K562 (cell line): ENCODE data around the gene CRKL. TPM values are rescaled to one million over a fixed set of nuclear protein-coding genes. Genes with fewer than 3 reads are reported as not detected.

ENCODE experiments used
- CSDE1 ChIP-seq, 2 experiments: fragments of 450-650 bp; IDR thresholded peaks; 2 replicates each; pipeline ENCODE4 v1.6.1; 2016; ENCODE audit warnings: mild to moderate bottlenecking in 1 of 2
- GTF2F1 ChIP-seq: IDR thresholded peaks from 2 replicates; pipeline ENCODE4 v1.6.1; 2011; ENCODE audit warnings: low read depth, low read length, improper control_type of control experiment
- HIVEP1 ChIP-seq: fragments of 250-450 bp; sonication (Bioruptor Pico); IDR thresholded peaks from 2 replicates; pipeline ENCODE4 v1.4.0; 2020; ENCODE audit warnings: mild to moderate bottlenecking
- KAT8 ChIP-seq: fragments of 450-650 bp; IDR thresholded peaks from 2 replicates; pipeline ENCODE4 v1.6.1; 2016; ENCODE audit warnings: low read depth, mild to moderate bottlenecking
- KDM5B ChIP-seq: fragments of 200-600 bp; sonication (generic); IDR thresholded peaks from 2 replicates; pipeline ENCODE4 v1.6.1; 2012; ENCODE audit warnings: low read depth, mild to moderate bottlenecking, moderate library complexity, low read length, control low read depth, inconsistent platforms; ENCODE audit not compliant: insufficient replicate concordance
- NR2F6 ChIP-seq: fragments of 450-650 bp; formaldehyde crosslinking; IDR thresholded peaks from 2 replicates; pipeline ENCODE4 v1.4.0; 2020; ENCODE audit warnings: mild to moderate bottlenecking
- PHTF2 ChIP-seq: fragments of 250-450 bp; sonication (Bioruptor Pico); IDR thresholded peaks from 2 replicates; pipeline ENCODE4 v1.5.0; 2021; ENCODE audit warnings: mild to moderate bottlenecking
- RAD21 ChIP-seq, 2 experiments: fragments of 250-450 bp in 1 of 2; fragments of 450-650 bp in 1 of 2; sonication (Bioruptor Pico) in 1 of 2; formaldehyde crosslinking in 1 of 2; IDR thresholded peaks in 1 of 2; conservative IDR thresholded peaks in 1 of 2; 2 replicates each; pipeline versions ENCODE4 v1.4.0 to v1.8.0; 2020 to 2022; ENCODE audit warnings: mild to moderate bottlenecking in 2 of 2, moderate library complexity in 1 of 2
- SETDB1 ChIP-seq: IDR thresholded peaks from one replicate; pipeline ENCODE4 v1.6.1; 2012; ENCODE audit warnings: low read length, control low read depth, inconsistent platforms
- ZBTB17 ChIP-seq: fragments of 450-650 bp; formaldehyde crosslinking; IDR thresholded peaks from 2 replicates; pipeline ENCODE4 v1.4.0; 2020; ENCODE audit warnings: mild to moderate bottlenecking
- polyA plus RNA-seq, 8 experiments: library from polyadenylated mRNA; depleted of rRNA in 4 of 8; stranded (reverse) in 5 of 8; unstranded in 3 of 8; fragments of >200 nt; fragmentation: Nextera tagmentation in 2 of 8; fragmentation: Illumina TruSeq in 1 of 8; extraction: Ambion mirVana in 2 of 8; extraction: Trizol in 1 of 8; gene quantifications; 2 replicates each; pipeline versions ENCODE4 v1.2.1 to v1.2.3, GENCODE V29; 2011 to 2014; ENCODE audit warnings: inconsistent platforms in 1 of 8, missing spikeins in 1 of 8
- total RNA-seq, 7 experiments: library from RNA; depleted of rRNA in 6 of 7; stranded (reverse); fragments of >200 nt in 6 of 7; fragmentation: Illumina TruSeq in 2 of 7; extraction: Trizol in 2 of 7; gene quantifications; 2 replicates each; pipeline versions ENCODE4 v1.2.1 to v1.2.3, GENCODE V29; 2011 to 2021; ENCODE audit warnings: low replicate concordance in 1 of 7
- TF ChIP-seq, protein P1 (sequence below): fragments of 200-600 bp; sonication (generic); IDR thresholded peaks from one replicate; pipeline ENCODE4 v1.6.1; 2012; ENCODE audit warnings: mild to moderate bottlenecking, low read depth, low read length, inconsistent platforms
- TF ChIP-seq, protein P2 (sequence below): fragments of 450-650 bp; formaldehyde crosslinking; conservative IDR thresholded peaks from 2 replicates; pipeline ENCODE4 v1.4.0; 2022; ENCODE audit warnings: mild to moderate bottlenecking, missing genetic modification characterization
- TF ChIP-seq, protein P3 (sequence below): sonication (generic); IDR thresholded peaks from 2 replicates; pipeline ENCODE4 v1.6.1; 2016

Gene CRKL
- total and polyA plus RNA-seq, 9 of the 15 experiments (the other 6 are each of a cell fraction or from before 2014, with no cell fraction given): 100 to 263 (median 124) TPM

DNA sequence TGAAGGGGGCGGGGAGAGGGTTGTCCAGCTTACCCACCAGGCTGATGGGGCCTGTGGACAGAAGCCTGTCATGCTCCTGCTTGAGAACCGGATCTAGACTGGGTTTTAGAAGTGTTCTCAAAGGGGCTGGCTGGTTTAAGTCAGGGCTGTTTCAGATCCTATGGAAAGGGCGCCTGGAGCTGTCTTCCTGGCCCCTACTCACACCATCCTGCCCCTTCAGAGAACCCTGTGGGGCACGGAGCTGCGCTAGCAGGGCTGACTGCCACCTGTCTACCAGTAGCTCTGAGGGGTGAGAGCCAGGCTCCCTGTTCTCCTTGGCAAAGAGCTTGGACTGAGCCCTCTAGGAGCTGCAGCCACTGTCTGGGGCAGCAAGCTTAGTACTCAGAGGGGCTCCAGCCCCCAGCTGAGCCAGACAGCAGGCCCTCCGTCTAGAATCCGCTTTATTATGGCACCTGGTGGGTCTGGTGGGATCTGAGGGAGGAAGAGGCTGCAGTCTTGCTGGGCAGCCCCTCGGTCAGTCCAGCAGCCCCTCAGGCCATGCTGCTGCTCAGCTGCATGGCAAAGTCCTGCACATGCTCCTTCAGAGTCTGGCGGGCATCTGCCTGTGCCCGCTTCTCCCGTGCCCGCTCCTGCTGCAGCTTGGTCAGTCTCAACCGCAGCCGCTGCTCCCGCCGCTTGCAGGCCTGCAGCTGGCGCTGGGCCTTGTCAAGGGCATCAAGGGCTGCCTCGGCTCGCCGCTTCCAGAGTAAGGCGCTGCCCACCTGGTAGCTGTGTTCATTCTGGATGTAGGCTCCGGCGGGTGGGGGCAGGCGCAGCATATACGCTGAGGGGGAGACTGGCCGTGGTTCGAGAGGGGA is 82.4 kb downstream of the CRKL start (continued):
- TF ChIP-seq, protein P1, sequence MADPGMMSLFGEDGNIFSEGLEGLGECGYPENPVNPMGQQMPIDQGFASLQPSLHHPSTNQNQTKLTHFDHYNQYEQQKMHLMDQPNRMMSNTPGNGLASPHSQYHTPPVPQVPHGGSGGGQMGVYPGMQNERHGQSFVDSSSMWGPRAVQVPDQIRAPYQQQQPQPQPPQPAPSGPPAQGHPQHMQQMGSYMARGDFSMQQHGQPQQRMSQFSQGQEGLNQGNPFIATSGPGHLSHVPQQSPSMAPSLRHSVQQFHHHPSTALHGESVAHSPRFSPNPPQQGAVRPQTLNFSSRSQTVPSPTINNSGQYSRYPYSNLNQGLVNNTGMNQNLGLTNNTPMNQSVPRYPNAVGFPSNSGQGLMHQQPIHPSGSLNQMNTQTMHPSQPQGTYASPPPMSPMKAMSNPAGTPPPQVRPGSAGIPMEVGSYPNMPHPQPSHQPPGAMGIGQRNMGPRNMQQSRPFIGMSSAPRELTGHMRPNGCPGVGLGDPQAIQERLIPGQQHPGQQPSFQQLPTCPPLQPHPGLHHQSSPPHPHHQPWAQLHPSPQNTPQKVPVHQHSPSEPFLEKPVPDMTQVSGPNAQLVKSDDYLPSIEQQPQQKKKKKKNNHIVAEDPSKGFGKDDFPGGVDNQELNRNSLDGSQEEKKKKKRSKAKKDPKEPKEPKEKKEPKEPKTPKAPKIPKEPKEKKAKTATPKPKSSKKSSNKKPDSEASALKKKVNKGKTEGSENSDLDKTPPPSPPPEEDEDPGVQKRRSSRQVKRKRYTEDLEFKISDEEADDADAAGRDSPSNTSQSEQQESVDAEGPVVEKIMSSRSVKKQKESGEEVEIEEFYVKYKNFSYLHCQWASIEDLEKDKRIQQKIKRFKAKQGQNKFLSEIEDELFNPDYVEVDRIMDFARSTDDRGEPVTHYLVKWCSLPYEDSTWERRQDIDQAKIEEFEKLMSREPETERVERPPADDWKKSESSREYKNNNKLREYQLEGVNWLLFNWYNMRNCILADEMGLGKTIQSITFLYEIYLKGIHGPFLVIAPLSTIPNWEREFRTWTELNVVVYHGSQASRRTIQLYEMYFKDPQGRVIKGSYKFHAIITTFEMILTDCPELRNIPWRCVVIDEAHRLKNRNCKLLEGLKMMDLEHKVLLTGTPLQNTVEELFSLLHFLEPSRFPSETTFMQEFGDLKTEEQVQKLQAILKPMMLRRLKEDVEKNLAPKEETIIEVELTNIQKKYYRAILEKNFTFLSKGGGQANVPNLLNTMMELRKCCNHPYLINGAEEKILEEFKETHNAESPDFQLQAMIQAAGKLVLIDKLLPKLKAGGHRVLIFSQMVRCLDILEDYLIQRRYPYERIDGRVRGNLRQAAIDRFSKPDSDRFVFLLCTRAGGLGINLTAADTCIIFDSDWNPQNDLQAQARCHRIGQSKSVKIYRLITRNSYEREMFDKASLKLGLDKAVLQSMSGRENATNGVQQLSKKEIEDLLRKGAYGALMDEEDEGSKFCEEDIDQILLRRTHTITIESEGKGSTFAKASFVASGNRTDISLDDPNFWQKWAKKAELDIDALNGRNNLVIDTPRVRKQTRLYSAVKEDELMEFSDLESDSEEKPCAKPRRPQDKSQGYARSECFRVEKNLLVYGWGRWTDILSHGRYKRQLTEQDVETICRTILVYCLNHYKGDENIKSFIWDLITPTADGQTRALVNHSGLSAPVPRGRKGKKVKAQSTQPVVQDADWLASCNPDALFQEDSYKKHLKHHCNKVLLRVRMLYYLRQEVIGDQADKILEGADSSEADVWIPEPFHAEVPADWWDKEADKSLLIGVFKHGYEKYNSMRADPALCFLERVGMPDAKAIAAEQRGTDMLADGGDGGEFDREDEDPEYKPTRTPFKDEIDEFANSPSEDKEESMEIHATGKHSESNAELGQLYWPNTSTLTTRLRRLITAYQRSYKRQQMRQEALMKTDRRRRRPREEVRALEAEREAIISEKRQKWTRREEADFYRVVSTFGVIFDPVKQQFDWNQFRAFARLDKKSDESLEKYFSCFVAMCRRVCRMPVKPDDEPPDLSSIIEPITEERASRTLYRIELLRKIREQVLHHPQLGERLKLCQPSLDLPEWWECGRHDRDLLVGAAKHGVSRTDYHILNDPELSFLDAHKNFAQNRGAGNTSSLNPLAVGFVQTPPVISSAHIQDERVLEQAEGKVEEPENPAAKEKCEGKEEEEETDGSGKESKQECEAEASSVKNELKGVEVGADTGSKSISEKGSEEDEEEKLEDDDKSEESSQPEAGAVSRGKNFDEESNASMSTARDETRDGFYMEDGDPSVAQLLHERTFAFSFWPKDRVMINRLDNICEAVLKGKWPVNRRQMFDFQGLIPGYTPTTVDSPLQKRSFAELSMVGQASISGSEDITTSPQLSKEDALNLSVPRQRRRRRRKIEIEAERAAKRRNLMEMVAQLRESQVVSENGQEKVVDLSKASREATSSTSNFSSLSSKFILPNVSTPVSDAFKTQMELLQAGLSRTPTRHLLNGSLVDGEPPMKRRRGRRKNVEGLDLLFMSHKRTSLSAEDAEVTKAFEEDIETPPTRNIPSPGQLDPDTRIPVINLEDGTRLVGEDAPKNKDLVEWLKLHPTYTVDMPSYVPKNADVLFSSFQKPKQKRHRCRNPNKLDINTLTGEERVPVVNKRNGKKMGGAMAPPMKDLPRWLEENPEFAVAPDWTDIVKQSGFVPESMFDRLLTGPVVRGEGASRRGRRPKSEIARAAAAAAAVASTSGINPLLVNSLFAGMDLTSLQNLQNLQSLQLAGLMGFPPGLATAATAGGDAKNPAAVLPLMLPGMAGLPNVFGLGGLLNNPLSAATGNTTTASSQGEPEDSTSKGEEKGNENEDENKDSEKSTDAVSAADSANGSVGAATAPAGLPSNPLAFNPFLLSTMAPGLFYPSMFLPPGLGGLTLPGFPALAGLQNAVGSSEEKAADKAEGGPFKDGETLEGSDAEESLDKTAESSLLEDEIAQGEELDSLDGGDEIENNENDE: peak; percentile 41
- TF ChIP-seq ZBTB17 (CRISPR knock-in tag): peak; percentile 39; the same call in 1 of the 2 replicates
- peak; percentile 41 for TF ChIP-seq KDM5B
- TF ChIP-seq CSDE1 (IDR thresholded peaks at IDR 0.05): no peak
- 0 out of 4 replicates have a peak, but pooled peaks of 1 of the 2 experiments have one; percentile 2 for TF ChIP-seq RAD21 (CRISPR knock-in tag; conservative IDR thresholded peaks at IDR 0.05 in 1 of 2, IDR thresholded peaks at IDR 0.05 in 1 of 2)
- TF ChIP-seq, protein P2, sequence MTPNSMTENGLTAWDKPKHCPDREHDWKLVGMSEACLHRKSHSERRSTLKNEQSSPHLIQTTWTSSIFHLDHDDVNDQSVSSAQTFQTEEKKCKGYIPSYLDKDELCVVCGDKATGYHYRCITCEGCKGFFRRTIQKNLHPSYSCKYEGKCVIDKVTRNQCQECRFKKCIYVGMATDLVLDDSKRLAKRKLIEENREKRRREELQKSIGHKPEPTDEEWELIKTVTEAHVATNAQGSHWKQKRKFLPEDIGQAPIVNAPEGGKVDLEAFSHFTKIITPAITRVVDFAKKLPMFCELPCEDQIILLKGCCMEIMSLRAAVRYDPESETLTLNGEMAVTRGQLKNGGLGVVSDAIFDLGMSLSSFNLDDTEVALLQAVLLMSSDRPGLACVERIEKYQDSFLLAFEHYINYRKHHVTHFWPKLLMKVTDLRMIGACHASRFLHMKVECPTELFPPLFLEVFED (CRISPR knock-in tag): 0 out of 2 replicates have a peak, but pooled peaks have one; percentile 0
- TF ChIP-seq HIVEP1: 0 out of 2 replicates have a peak, but pooled peaks have one; percentile 19
- 0 out of 2 replicates have a peak, but pooled peaks have one; percentile 39 for TF ChIP-seq PHTF2 (CRISPR knock-in tag)
- TF ChIP-seq, protein P3, sequence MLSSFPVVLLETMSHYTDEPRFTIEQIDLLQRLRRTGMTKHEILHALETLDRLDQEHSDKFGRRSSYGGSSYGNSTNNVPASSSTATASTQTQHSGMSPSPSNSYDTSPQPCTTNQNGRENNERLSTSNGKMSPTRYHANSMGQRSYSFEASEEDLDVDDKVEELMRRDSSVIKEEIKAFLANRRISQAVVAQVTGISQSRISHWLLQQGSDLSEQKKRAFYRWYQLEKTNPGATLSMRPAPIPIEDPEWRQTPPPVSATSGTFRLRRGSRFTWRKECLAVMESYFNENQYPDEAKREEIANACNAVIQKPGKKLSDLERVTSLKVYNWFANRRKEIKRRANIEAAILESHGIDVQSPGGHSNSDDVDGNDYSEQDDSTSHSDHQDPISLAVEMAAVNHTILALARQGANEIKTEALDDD: no peak
- TF ChIP-seq KAT8: no peak
- 0 out of 2 replicates have a peak, but pooled peaks have one; percentile 15 for TF ChIP-seq GTF2F1
- peak; percentile 55 for TF ChIP-seq SETDB1
- peak; percentile 57; the same call in 1 of the 2 replicates for TF ChIP-seq NR2F6
